ENCODE measurements around the gene PPA1.
A peak's percentile ranks its signal among the peaks of the same experiment; 100 is the strongest.
"Not testable (repeated sequence)": the region's sequence is repeated elsewhere in the genome, so short reads cannot be mapped to it uniquely, and the experiment has no call there.

PPA1 gene

DNA sequence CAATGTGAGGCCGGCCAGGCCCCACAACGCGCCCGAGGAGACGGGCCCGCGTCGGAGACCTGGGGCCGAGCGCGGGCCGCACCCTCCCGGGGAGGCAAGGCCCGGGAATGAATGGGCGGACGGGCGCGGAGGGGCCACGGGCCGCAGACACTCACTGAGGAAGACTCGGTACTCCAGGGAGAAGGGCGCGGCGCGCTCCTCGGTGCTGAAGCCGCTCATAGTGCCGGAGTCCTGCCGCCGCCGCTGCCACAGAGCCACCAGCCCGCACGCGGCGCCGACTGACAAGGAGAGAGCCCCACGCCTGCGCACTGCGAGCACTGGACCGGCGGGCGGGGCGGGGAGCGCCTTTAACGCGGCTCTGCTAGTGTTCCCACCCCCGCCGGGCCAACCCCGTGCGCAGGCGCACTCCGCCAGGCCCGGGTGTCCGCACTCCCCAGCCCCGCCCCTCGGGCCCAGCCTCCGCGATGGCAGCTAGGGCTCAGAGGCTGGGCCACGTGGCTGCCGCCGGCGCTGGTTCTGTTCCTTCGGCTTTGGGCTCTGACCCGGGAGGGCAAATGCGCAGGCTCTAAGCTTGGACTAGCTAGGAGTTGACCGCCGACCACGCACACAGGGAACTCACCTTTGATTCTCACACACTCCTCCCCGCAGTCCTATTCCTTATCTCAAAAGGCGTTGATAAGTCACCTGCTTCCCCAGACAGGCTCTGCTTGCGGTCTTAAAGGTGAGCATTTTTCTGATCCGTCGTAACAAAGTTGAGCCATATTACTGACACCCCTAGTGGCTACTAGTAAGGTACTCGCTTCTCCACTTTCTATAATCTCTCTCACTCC lies at the start of gene PPA1:
TSS of gene PPA1 (minus strand) at position 321 of the 830 bp plus-strand sequence. CDS start at position 219, 102 bp downstream.
- DNase-seq: peak; percentile 85 to 91

DNA sequence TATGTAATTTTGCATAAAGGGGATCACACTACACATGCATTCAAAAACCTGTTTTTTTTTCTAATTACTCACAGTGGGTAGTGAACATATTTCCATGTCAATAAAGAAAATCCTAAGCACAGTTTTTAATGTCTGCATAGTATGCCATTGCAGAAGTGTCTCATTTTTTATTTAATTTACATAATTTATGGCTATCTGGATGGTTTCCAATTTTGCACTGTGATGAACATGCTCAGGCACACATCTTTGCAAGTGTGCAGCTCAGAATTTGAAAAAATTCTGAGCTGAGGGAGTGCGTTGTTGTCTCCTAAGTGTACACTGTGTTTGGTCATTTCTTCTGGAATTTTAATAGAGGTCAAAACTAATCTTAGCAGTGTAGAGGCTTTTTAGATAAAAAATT lies 48.4 kb upstream of the PPA1 start:
- DNase-seq: no peak

DNA sequence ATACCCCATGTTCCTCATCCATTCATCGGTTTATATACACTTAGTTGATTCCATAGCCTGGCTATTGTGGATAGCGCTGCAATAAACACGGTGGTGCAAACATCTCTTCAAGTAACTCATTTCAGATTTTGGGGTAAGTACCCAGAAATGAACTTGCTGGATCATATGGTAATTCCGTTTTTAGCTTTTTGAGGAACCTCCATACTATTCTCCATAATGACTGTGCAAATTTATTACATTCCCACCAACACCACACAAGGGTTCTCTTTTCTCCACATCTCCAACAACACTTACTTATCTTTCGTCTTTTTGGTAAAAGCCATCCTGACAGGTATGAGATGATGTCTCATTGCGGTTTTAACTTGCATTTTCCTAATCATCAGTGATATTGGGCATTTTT lies 46.9 kb upstream of the PPA1 start:
- DNase-seq: no peak

DNA sequence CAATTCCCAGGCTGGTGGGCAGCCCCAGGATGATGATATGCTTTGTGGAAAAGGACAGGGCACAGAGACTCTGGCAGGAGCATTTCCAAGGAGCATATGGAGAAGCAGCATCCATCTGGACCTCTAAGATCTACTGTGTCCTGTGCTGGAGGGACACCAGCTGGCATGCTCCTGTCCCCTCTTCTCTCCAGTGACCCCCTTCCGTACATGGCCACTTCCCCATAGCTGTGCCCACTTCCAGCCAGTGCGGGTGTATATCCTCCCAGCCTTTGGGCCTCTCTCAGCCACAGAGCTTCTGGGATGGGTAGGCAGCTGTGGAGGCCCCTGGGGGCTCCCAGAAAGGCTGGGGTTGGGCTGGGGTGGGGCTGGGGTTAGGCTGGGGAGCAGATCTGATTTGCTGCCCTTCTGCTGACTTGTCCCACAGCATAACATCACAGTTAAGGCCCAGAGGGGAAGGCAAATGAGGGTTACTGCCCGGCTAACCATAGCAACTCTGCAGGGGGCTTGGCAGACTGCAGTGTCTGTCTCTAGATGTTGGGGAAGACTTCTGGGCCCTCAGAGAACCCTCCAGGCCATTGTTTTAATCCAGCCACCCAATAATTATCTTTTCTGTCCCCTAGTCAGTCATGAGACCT lies 44.3 kb upstream of the PPA1 start:
- no peak for DNase-seq

DNA sequence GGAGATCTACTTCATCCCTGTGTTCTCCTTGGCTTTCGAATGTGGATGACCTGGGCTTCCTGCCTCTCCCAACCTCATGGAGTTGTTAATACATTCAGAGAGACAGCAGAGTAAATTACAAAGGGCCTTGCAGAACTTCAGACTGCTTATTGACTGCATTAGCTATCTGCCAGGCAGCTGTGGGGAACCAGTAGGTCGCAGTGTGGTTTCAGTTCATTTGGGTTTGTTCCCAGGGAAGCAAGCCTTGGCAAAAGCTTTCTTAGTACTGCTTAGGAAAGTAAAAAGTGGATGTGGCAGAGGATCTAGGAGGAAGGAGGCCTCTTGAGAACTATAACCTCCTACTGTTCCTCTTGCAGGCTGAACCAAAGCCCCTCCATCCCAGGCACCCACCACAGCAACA lies 41.4 kb upstream of the PPA1 start:
- no peak for DNase-seq

GRCh38 chr10:70272925-70273316 lies 39.7 kb upstream of the PPA1 start:
- DNase-seq: no peak

DNA sequence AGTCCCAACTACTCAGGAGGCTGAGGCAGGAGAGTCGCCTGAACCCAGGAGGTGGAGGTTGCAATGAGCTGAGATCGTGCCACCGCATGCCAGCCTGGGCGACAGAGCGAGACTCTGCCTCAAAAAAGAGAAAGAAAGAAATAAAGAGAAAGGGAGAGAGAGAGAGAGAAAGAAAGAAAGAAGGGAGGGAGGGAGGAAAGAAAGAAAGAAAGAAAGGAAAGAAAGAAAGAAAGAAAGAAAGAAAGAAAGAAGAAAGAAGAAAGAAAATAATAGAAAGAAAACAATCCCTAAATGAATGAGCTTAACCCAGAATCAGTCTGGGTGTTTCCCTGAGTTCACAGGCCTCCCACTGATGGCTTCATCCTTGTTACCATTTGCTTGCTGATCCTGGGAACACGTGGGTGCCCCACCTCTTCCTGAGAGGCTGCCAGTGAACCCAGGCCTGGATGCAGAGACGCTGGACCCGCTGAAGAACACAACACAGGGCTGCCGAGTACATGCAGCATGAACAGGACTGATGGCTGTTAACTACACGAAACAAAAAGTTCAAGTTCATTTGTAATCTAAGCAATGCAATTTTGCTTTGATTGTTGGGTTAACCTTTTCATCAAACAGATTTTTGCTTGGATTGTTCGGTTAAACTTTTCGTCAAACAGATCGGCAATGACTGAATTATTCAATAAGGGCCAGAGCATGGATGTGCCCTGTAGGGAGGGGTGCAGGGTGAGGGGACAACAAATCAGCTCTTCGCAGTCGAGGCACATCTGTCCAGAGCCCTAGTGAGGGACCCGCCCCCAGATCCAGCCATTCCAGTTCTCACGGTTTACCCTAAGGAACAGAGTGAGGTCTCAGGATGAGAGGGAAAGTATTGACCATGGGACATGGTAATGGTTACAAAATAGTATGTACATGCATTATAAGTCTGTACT lies 39.0 kb upstream of the PPA1 start:
- no peak for DNase-seq

DNA sequence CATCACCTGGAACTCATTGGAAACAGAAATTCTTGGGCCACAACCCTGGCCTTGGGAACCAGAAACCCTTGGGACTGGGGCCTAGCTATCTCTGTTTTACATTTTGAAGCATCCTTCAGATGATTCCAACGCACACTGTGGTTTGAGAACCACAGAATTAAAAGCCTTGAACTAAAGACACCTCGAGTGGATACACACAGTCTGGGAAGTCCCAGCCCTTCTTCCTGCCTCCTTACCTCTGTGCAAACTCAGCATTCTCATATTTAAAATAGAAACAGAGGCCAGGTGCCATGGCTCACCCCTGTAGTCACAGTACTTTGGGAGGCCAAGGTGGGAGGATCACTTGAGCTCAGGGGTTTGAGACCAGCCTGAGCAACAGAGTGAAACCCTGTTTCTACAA lies 37.7 kb upstream of the PPA1 start:
- DNase-seq: no peak

- DNase-seq: no peak
These were observed 36.5 kb upstream of the PPA1 start for GRCh38 chr10:70269741-70270140.

- DNase-seq: no peak
These were observed 35.1 kb upstream of the PPA1 start for GRCh38 chr10:70268376-70268775.

DNA sequence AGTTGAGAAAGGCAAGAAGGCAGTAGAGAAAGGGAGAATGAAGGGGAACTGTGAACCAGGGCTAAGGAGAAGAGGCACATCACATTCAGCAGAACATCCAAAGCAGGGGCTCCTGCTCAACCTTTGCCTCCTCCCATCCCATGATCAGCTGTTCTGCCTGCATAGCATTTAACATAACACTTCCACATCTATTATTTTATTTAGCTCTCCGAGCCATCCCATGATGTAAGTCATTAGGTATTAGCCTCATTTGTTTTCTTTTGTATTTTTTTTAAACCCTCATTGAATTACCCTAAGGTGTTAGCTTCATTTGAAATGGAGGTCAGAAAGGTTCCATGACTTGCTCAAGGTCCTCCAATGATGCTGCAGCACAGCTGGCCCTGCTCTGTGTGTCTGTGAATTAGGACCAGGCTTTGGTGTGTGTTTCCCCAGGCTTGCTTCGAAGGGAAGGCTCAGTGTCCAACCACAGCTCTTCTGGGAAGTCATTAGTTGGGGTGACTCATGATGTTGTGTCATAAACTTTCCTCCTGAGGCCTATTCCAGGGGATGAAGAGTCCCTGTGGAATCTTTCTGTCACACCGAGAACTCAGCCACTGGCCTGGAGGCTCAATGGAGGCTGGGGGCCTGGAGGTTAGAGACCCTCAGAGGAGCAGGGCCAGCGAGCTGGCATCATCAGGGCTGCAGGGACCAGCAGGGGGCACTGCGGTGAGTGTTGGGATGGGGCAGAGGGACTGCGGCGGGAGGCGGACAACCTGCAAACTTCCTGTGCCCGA lies 34.1 kb upstream of the PPA1 start:
- no peak for DNase-seq

DNA sequence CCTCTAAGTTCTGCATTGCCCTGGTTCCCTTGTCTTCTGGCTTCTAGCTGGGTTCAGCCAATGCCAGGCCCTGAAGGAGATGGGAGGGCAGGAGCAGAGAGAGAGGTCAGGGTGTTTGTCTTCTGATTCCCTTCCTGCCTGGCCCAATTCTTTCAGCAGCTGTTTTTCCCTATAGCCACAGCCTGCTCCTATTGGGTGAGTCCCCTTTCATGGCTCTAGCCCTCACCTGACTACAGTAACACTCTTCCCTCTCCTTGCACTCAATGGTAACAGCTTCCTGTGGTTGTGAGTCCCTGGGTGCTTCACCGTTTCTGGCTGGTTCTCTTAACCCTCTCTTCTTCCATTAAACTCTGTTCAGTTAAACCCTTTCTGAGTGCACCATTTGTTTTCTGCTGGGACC lies 33.5 kb upstream of the PPA1 start:
- no peak for DNase-seq

- DNase-seq: no peak
These were observed 32.8 kb upstream of the PPA1 start for GRCh38 chr10:70266056-70266455.

DNA sequence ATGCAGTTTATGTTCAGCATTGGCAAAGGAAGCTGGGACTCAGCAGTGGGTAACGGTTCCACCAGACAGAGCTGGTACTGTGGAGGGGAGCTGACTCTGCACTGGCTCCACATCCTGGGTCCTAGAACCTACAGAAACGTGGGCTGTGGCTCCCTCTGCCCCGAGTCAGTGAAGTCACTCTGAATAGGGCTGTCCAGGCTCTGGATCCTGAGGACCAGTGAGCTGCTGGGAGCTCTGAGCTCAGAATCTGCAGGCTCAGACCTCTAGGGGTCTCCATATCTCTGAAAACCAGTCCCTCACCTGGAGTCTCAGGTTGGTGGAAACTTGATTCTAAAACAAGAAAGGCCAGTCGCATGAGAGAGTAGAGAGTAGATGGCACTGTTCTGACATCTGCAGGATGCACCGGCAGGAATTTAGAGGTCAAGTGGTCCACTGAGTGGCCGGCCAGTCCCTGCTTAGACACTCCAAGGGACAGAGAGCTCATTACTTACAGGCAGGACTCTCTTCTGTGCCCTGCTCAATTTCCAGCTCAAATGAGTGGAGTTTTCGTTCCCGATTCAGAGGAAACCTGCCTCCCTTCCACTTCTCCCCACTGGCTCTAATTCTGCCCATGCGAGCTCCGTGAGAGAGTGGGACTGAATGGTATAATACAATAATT lies 31.9 kb upstream of the PPA1 start:
- peak in 1 of 2 experiments; percentile 13 for DNase-seq

GRCh38 chr10:70260734-70261133 lies 27.5 kb upstream of the PPA1 start:
- no peak for DNase-seq

DNA sequence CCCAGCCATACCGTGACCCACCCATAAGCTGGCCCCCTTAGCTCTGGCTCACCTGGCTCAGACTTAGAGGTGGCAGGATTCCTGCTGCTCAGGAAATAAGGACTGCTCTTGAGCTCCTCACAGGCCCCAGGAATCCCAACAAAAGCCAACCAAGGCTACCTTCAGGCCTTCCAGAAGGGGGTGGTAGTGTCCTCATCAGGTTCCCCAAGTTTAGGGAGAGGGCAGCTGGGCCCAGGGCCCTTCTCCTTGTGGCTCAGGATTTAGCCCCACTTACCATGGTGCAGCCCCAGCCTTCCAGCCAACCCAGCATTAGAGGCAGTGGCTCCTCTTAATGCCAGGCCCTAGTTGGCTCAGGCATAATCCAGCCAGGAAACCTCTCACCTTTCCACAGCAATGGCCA lies 27.0 kb upstream of the PPA1 start:
- no peak for DNase-seq

DNA sequence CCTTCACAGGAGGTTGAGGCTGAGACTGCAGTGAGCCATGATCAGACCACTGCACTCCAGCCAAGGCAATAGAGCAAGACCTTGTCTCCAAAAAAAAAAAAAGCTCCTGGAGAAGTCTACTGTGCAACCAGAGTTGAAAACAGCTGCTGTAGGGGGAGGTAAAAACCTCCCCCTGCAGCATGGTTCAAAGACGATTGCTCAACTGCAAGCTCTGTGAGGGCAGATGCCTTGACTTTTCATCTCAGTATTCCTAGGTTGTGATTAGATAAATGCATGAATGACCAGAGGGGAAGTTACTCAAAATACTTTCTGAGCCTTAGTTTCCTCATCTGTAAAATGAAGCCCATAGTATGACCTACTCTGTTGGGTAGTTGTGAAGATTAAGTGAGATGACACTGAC lies 25.0 kb upstream of the PPA1 start:
- DNase-seq: no peak

DNA sequence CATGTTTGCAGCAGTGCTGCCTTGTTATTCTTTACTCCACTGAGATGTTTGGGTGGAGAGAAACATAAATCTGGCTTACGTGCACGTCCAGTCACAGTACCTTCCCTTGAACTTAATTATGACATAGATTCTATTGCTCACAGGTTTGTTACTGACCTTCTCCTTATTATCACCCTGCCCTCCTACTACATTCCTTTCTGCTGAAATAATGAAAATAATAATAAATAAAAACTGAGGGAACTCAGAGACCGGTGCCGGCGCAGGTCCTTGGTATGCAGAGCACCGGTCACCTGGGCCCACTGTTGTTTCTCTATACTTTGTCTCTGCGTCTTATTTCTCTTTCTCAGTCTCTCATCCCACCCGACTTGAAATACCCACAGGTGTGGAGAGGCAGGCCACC lies 24.6 kb upstream of the PPA1 start:
- not testable (repeated sequence) for DNase-seq

DNA sequence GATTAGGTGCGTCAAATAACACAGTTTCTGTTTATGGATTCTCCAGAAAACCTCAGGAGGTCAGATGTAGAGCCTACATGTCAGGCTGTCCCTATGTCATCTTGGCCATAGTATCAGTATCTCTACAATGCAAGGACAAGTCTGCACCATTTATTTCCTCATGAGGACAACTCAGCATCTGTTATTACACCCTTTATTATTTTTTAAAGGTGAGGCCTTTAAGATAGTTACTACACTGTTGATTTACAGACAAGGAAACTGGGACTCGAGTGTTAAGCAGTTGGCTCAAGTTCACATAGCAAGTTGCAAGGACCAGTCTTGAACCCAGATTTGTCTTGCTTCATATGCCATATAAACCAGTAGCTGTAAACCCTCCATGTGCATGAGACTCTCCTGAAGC lies 23.2 kb upstream of the PPA1 start:
- DNase-seq: no peak

DNA sequence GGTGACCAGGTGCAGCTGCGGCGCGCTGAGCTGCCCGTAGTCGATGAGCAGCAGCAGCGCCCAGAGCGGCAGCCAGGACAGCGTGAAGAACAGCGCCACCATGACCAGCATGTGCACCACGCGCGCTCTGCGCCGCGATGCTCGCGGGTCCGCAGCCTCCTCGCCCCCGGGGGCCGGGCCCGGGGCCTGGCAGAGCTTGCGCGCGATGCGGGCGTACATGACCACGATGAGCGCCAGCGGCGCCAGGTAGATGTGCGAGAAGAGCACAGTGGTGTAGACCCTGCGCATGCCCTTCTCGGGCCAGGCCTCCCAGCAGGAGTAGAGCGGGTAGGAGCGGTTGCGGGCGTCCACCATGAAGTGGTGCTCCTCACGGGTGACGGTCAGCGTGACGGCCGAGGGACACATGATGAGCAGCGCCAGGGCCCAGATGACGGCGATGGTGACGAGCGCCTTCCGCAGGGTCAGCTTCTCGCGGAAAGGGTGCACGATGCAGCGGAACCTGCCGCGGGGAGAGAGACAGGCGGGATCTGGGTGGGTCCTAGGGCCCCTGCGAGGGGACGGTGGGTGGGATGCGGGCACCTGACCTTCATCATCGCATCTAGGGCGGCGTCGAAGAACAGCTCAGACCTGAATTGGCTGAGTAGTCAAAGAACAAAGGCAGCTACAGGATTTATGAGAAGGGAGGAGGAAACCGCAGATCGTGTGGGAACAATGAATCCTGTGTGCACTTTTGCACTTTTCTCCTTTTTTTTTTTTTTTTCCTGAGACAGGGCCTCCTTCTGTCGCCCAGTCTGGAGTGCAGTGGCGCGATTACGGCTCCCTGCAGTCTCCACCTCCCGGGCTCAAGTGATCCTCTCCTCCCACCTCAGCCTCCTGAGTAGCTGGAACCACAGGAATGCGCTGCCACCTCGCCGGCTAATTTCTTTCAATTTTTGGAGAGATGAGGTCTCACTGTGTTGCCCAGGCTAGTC lies 22.4 kb upstream of the PPA1 start:
- no peak for DNase-seq

GRCh38 chr10:70254778-70255328 lies 21.6 kb upstream of the PPA1 start:
- DNase-seq: no peak

Measured in NCI-H1930 (cell line).